T follicular helper cell (primary cell): Measurements from ENCODE around the gene SH3BP1.
A peak's percentile ranks its signal among the peaks of the same experiment; 100 is the strongest.

ENCODE experiments used
- DNase-seq: peaks from one replicate; pipeline ENCODE4 v3.0.0-alpha.2; 2020; ENCODE audit warnings: low read depth

SH3BP1 gene

GRCh38 chr22:37659066-37659896 lies 19.8 kb downstream of the SH3BP1 start:
- no peak for DNase-seq

GRCh38 chr22:37659897-37660708 lies 20.6 kb downstream of the SH3BP1 start:
- no peak for DNase-seq

DNA sequence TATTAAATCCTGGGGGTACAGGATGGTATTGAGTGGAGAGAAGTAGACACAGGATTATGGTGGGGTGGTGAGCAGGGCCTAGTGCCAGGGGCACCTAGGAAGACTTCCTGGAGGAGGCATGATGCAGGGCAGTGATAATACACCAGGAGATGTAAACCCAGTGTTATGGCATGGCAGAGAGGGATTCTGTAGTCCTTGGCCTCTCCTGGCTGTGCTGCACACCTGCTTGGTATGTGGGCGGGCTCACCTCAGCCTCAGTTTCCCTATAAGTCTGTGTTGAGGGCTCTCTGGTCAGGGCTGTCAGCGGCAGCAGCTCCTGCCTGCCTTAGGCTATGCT lies 21.2 kb downstream of the SH3BP1 start:
- no peak for DNase-seq

GRCh38 chr22:37661160-37661924 lies 21.9 kb downstream of the SH3BP1 start:
- no peak for DNase-seq

DNA sequence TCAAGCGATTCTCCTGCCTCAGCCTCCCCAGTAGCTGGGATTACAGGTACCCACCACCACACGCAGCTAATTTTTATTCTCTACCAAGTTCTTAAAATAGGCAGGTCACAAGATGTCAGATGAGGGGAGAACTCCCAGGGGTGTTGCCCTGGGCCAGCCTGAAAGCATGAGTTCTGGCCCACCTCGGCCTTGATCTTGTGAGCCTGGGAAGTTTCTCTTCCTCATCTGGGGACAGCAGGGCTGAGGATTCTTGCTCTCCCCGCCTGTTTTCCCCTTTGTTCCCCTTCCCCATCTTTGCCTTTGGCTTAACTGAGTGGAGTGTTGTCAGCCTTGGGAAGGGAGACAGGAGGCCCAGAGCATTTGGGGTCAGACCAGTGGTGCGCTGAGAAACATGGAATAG lies 22.6 kb downstream of the SH3BP1 start:
- DNase-seq = no peak

DNA sequence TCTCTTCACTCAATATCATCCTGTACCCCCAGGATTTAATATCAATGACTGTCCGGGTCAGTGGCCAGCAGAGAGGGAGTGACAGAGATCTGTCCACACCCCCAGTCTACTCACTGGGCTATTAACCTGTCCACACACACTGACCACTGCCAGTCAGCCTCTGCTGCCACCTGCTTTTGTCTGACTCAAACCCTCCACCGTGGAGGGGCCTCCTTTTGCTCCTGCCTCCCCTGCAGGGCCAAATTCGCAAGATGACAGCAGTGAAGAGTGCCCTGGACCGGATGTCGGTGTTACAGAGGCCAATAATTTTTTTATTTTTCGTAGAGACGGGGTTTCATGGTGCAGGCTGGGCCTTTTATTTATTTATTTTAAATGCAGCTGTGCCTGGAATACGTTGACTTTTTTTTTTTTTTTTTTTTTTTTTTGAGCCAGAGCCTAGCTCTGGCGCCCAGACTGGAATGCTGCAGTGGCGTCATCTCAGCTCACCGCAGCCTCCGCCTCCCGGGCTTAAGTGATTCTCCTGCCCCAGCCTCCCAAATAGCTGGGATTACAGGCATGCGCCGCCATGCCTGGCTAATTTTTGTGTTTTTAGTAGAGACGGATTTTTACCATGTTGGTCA lies 24.2 kb downstream of the SH3BP1 start:
- DNase-seq = no peak

- no peak for DNase-seq
Measured at GRCh38 chr22:37664249-37665101, 25.0 kb downstream of the SH3BP1 start.

- DNase-seq = no peak
Measured at GRCh38 chr22:37665487-37665886, 26.0 kb downstream of the SH3BP1 start.

- no peak for DNase-seq
Measured at GRCh38 chr22:37669586-37669985, 30.1 kb downstream of the SH3BP1 start.

GRCh38 chr22:37672206-37672919 lies 32.9 kb downstream of the SH3BP1 start:
- DNase-seq = peak; percentile 41

DNA sequence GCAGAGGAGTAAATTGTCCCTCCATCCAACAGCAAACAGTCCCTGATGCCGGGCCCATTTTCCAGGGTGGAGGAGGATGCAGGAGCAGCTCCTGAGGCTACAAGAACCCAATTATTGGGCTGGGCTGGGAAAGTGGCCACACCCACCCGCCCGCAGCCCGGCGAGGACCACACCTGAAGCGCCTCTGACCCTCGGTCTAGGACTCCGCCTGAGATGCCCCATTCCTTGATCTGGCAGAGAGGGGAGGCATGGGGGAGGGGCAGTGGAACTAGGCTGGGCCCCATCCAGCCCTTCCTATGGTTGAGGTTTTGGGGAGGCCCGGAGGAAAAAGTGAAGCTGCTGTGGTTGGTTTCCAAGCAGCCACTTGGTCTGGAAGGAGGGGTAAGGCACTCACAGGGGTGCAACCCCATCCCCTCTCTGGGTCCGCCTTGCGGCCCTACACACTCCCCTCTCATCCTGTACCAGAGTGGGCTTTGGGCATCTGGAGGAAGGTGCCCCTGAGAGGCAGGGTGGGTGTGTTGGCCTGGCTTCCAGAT lies 33.5 kb downstream of the SH3BP1 start:
- no peak for DNase-seq

DNA sequence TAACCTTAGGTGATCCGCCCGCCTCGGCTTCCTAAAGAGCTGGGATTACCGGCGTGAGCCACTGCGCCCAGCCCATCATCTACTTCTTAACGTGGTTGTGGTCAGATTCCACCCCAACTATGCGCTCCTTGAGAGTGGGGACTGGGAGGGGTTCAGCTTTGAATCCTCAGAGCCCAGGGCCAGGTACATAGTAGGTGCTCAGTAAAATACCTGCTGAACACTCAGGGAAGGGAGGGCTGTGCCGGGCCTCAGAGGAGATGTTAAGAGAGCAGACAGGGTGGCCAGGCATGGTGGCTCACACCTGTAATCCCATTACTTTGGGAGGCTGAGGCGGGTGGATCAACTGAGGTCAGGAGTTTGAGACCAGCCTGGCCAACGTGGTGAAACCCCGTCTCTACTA lies 34.8 kb downstream of the SH3BP1 start:
- no peak for DNase-seq

GRCh38 chr22:37674951-37675929 lies 35.8 kb downstream of the SH3BP1 start, which contains the start of gene LGALS1:
Gene LGALS1, plus strand, starts transcription at chr22:37675636. Its CDS starts 67 bp downstream, at chr22:37675703.
- DNase-seq = peak; percentile 16

DNA sequence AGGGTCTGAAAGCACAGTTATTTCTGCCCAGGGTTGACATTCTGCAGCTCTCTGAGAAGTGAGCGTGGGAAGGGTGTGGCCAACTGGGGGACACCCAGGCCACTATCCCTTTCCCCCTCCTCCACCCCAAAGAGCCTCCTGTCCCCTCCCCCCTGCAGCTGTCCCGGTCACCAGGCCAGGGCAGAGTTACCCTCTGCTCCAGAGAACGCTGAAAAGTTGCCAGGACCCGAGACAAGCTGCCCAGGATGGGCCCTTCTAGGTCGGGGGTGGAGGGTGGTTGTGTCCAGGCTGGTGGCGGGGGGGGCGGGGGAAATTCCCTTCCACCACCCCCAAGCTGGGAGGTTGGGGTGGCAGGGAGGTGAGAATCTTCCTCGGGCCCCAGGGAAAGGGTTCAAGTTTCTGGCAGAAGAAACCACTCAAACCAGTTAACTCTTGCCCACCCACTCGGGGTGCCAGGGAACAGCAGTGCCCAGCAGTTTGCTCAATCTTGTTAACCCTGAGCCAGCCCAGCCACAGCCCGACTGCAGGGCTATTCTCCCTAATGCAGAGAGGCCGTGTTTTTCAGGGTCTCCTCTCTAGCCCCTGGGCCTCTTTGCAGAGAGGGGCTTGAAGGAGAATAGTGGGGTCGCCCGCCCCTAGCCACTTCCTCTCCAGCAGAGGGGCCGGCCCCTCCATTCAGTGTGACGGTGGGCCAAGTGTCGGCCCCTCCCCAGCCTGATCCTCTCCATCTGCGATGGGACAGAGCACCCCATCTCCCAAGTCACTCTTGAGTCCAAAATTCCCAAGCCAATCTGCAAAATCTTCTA lies 36.7 kb downstream of the SH3BP1 start:
- no peak for DNase-seq

DNA sequence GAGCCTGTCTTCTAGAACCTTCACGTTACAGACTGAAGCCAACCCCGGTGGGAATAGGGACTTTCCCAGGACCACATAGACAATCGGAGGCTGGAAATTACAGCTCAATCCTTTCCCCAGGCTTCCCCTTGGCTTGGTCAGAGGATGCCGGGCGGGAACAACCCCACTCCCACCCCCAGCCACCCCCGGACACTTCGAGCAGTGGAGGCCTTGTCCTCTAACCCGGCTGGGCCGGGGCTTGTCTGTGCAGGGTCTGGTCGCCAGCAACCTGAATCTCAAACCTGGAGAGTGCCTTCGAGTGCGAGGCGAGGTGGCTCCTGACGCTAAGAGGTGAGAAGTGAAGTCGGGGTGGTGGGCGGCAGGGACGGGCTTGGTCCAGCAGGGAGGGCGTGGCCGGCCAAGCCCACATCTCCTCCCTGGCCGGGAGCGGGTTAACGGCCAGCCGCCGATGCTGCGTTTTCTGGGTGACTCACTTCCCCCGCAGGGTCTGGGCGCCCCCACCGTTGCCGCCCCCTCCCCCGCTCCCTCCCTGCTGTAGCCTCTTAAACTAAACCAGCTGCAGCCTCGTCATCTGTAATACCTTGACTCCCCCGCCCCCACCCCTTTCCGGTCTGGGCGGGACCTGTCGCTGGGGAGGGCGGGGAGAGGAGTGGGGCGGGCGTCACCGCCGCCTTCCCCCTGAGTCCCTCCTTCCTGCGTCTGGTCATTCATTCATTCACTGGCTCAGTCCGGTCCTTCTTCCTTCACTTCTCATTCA lies 37.4 kb downstream of the SH3BP1 start:
- peak; percentile 91 for DNase-seq

DNA sequence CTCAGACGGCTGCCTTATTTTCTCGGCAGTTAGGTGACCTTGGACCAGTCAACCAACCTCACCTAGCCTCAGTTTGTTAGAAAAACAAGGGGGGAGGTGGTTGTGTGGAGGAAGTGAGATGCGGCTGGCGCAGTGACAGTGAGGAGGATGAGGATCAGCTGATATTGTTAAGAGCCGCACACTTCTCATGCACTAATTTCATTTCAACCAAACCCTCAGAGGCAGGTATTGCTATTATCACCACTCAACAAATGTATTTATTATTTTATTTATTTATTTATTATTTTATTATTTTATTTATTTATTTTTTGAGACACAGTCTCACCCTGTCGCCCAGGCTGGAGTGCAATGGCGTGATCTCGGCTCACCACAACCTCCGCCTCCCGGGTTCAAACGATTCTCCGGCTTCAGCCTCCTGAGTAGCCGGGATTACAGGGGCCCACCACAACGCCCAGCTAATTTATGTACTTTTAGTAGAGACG lies 38.1 kb downstream of the SH3BP1 start:
- no peak for DNase-seq

- no peak for DNase-seq
Measured at GRCh38 chr22:37678372-37678771, 38.9 kb downstream of the SH3BP1 start.
